PC-3 (cell line): ENCODE results near the gene DDX17. TPM values are rescaled to one million over a fixed set of nuclear protein-coding genes. Genes with fewer than 3 reads are reported as not detected.

Source experiments
- ATAC-seq: fragments of 200-7000 bp; cut with Tn5 transposase; 2 replicates; pipeline ENCODE4 v1.9.1; 2020; ENCODE audit warnings: mild to moderate bottlenecking, moderate library complexity
- BruUV-seq: library from RNA; stranded (reverse); fragments of 400-500 nt; replicated peaks from 2 replicates; lab custom pipeline; 2021; lab: Mats Ljungman, UMichigan
- CTCF ChIA-PET: fragments of 300-600 bp; sonication (Branson Sonifier 250); formaldehyde crosslinking; loops from one replicate; lab custom pipeline; 2022; ENCODE audit warnings: antibody characterized with exemption; lab: Charles Lee
- POLR2A ChIA-PET: fragments of 300-600 bp; sonication (Branson Sonifier 250); formaldehyde crosslinking; loops from one replicate; lab custom pipeline; 2022; ENCODE audit warnings: antibody characterized with exemption; ENCODE audit not compliant: unreplicated experiment; lab: Charles Lee
- DNase-seq: peaks from one replicate; pipeline ENCODE4 v3.0.0-alpha.2; 2015
- H2AFZ ChIP-seq: fragments of 300-600 bp; sonication (generic); 2 replicates; pipeline ENCODE4 v1.6.0; 2016; ENCODE audit warnings: antibody characterized with exemption, low read length
- H3F3A ChIP-seq: fragments of 300-600 bp; sonication (generic); one replicate; pipeline ENCODE4 v1.6.0; 2017; ENCODE audit warnings: antibody characterized with exemption, low read length, control low read depth, mild to moderate bottlenecking; ENCODE audit not compliant: unreplicated experiment
- H3K27ac ChIP-seq: fragments of 300-600 bp; sonication (generic); 2 replicates; pipeline ENCODE4 v1.5.1; 2016; ENCODE audit warnings: mild to moderate bottlenecking, low read length
- H3K27me3 ChIP-seq: fragments of 300-600 bp; sonication (generic); 2 replicates; pipeline ENCODE4 v1.6.1; 2016; ENCODE audit warnings: low read length, mixed read lengths
- H3K36me3 ChIP-seq: fragments of 300-600 bp; sonication (generic); 2 replicates; pipeline ENCODE4 v1.6.1; 2016; ENCODE audit warnings: low read depth, mixed run types, low read length, mixed read lengths
- H3K4me1 ChIP-seq: fragments of 300-600 bp; sonication (generic); 2 replicates; pipeline ENCODE4 v1.5.1; 2016; ENCODE audit warnings: low read length; ENCODE audit not compliant: insufficient read depth
- H3K4me2 ChIP-seq: fragments of 300-600 bp; sonication (generic); 2 replicates; pipeline ENCODE4 v1.6.0; 2016; ENCODE audit warnings: low read length
- H3K4me3 ChIP-seq: fragments of 300-600 bp; sonication (generic); 2 replicates; pipeline ENCODE4 v1.5.1; 2016; ENCODE audit warnings: mild to moderate bottlenecking, low read length, mixed read lengths
- H3K79me2 ChIP-seq: fragments of 300-600 bp; sonication (generic); 2 replicates; pipeline ENCODE4 v1.6.1; 2017; ENCODE audit warnings: low read length, mixed read lengths
- H3K9ac ChIP-seq: fragments of 300-600 bp; sonication (generic); 2 replicates; pipeline ENCODE4 v1.6.0; 2016; ENCODE audit warnings: mild to moderate bottlenecking, low read length
- H3K9me2 ChIP-seq: fragments of 300-600 bp; sonication (generic); replicated peaks from 2 replicates; pipeline ENCODE4 v1.6.1; 2016; ENCODE audit warnings: mixed run types, low read length, mixed read lengths
- H3K9me3 ChIP-seq: fragments of 300-600 bp; sonication (generic); 2 replicates; pipeline ENCODE4 v1.6.1; 2016; ENCODE audit warnings: low read length, mixed read lengths
- H4K20me1 ChIP-seq: fragments of 300-600 bp; sonication (generic); 2 replicates; pipeline ENCODE4 v1.6.1; 2016; ENCODE audit warnings: low read length, mixed read lengths
- CTCF ChIP-seq: fragments of 300-600 bp; sonication (generic); conservative IDR thresholded peaks from 2 replicates; pipeline ENCODE4 v1.5.1; 2017; ENCODE audit warnings: antibody characterized with exemption, low read depth, mild to moderate bottlenecking, low read length
- EZH2 ChIP-seq: fragments of 300-600 bp; sonication (generic); IDR thresholded peaks from one replicate; pipeline ENCODE4 v1.6.1; 2017; ENCODE audit warnings: antibody characterized with exemption, mild to moderate bottlenecking, low read length; ENCODE audit not compliant: unreplicated experiment
- EZH2phosphoT487 ChIP-seq: fragments of 300-600 bp; sonication (generic); IDR thresholded peaks from 2 replicates; pipeline ENCODE4 v1.6.1; 2018; ENCODE audit warnings: mild to moderate bottlenecking, antibody characterized with exemption, low read length, borderline replicate concordance
- intact Hi-C: fragments of 100-400 bp; cut with micrococcal nuclease; formaldehyde crosslinking; loops from 2 replicates; pipeline ENCODE4 v1.9.0; 2023
- total RNA-seq: library from RNA; depleted of rRNA; stranded (reverse); fragments of >200 nt; gene quantifications from 2 replicates; pipeline ENCODE4 v1.2.3, GENCODE V29; 2014

Gene DDX17
- total RNA-seq, 1 experiment from 2014 or later, result 333 TPM

GRCh38 chr22:38460426-38460840 is 45.7 kb downstream of the DDX17 start:
- no peak overlapping the region for H3K4me2 ChIP-seq
- POLR2A ChIA-PET, result no interaction called here

GRCh38 chr22:38456841-38457699 is 49.0 kb downstream of the DDX17 start:
- Histone ChIP-seq H3K4me3 (no peak overlapping the region), H3F3A (no peaks in the 10 kb centered on the region), H3K9me3 (no peaks in the 10 kb centered on the region), H3K4me2 (no peak overlapping the region), H3K9me2 (no peaks in the 10 kb centered on the region), H3K9ac (no peak overlapping the region), H2AFZ (no peak overlapping the region), H3K27ac (no peak overlapping the region), H3K27me3 (peaks cover 10% of the 10 kb centered on the region), H4K20me1 (no peaks in the 10 kb centered on the region), H3K36me3 (no peaks in the 10 kb centered on the region), H3K79me2 (no peaks in the 10 kb centered on the region), H3K4me1 (no peaks in the 10 kb centered on the region)
- BruUV-seq, result no TSS peak
- DNase-seq, result no peak
- ATAC-seq, result no peak
- CTCF ChIA-PET, result no interaction called here
- POLR2A ChIA-PET, result no interaction called here
- TF ChIP-seq CTCF (no peak), EZH2phosphoT487 (no peak), EZH2 (no peak)
- intact Hi-C loops, result no loop called here

More at GRCh38 chr22:38460426-38460840, 45.7 kb downstream of the DDX17 start:
- intact Hi-C loops, result no loop called here
- ATAC-seq (no peak), DNase-seq (no peak)
- Histone ChIP-seq H4K20me1 (no peaks in the 10 kb centered on the region), H3K9me2 (no peaks in the 10 kb centered on the region), H3K4me1 (no peaks in the 10 kb centered on the region), H3K4me3 (no peak overlapping the region), H2AFZ (no peak overlapping the region), H3K9ac (no peak overlapping the region), H3K79me2 (no peaks in the 10 kb centered on the region), H3K27ac (no peak overlapping the region), H3K9me3 (no peaks in the 10 kb centered on the region), H3F3A (no peaks in the 10 kb centered on the region), H3K36me3 (no peaks in the 10 kb centered on the region), H3K27me3 (peaks cover 3% of the 10 kb centered on the region; the same call in 1 of the 2 replicates)
- CTCF ChIA-PET, result no interaction called here
- no TSS peak for BruUV-seq
- TF ChIP-seq EZH2 (no peak), CTCF (no peak), EZH2phosphoT487 (no peak)

GRCh38 chr22:38456272-38456835 is 49.8 kb downstream of the DDX17 start:
- POLR2A ChIA-PET, result no interaction called here
- DNase-seq (no peak), ATAC-seq (no peak)
- H3K4me1 ChIP-seq, result no peaks in the 10 kb centered on the region
- H3K9me3 ChIP-seq, result no peaks in the 10 kb centered on the region
- H3F3A ChIP-seq, result no peaks in the 10 kb centered on the region
- H3K4me2 ChIP-seq, result no peak overlapping the region
- no peaks in the 10 kb centered on the region for H4K20me1 ChIP-seq
- H3K9ac ChIP-seq, result no peak overlapping the region
- intact Hi-C loops, result no loop called here
- no peak overlapping the region for H2AFZ ChIP-seq
- no peaks in the 10 kb centered on the region for H3K79me2 ChIP-seq
- H3K36me3 ChIP-seq, result no peaks in the 10 kb centered on the region
- no peak overlapping the region for H3K4me3 ChIP-seq
- peaks cover 10% of the 10 kb centered on the region for H3K27me3 ChIP-seq
- H3K27ac ChIP-seq, result no peak overlapping the region
- no peak for TF ChIP-seq EZH2
- TF ChIP-seq CTCF, result no peak
- no peak for TF ChIP-seq EZH2phosphoT487
- CTCF ChIA-PET, result no interaction called here
- no TSS peak for BruUV-seq
- no peaks in the 10 kb centered on the region for H3K9me2 ChIP-seq
